CD1c-positive myeloid dendritic cell (primary cell): ENCODE data around the gene GMPR.
"Not testable (repeated sequence)": the region's sequence is repeated elsewhere in the genome, so short reads cannot be mapped to it uniquely, and the experiment has no call there.

Experiments used
- DNase-seq: peaks from one replicate; pipeline ENCODE4 v3.0.0-alpha.2; 2016; ENCODE audit errors: extremely low spot score

Gene GMPR

DNA sequence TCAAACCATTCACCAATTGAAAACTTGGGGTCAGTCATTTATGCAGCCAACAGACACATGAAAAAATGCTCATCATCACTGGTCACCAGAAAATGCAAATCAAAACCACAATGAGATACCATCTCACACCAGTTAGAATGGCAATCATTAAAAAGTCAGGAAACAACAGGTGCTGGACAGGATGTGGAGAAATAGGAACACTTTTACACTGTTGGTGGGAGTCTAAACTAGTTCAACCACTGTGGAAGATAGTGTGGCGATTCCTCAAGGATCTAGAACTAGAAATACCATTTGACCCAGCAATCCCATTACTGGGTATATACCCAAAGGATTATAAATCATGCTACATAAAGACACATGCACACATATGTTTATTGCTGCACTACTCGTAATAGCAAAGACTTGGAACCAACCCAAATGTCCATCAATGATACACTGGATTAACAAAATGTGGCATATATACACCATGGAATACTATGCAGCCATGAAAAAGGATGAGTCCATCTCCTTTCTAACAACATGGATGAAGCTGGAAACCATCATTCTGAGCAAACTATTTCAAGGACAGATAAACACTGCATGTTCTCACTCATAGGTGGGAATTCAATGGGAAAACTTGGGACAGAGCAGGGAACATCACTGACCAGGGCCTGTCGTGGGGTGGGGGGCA, 13.2 kb upstream of the GMPR start:
- DNase-seq, result not testable (repeated sequence)

DNA sequence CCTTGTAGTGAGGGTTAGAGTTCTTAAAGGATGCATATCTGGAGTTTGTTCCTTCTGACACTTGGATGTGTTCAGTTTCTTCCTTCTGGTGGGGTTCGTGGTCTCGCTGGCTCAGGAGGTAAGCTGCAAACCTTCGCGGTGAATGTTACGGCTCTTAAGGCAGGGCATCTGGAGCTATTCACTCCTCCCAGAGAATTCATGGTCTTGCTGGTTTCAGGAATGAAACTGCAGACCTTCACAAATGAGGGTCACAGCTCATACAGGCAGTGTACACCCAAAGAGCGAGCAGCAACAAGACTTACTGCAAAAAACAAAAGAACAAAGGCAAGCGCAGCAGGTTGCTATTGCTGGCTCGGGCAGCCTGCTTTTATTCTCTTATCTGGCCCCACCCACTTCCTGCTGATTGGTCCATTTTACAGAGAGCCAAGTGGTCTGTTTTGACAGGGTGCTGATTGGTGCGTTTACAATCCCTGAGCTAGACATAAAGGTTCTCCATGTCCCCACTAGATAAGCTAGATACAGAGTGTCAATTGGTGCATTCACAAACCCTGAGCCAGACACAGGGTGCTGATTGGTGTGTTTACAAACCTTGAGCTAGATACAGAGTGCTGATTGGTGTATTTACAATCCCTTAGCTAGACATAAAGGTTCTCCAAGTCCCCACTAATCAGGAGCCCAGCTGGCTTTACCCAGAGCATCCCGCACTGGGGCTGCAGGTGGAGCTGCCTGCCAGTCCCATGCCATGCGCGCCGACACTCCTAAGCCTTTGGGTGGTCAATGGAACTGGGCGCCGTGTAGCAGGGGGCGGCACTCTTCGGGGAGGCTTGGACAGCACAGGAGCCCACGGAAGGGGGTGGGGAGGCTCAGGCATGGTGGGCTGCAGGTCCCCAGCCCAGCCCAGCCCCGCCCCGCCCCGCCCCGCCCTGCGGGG, 12.0 kb upstream of the GMPR start:
- not testable (repeated sequence) for DNase-seq

DNA sequence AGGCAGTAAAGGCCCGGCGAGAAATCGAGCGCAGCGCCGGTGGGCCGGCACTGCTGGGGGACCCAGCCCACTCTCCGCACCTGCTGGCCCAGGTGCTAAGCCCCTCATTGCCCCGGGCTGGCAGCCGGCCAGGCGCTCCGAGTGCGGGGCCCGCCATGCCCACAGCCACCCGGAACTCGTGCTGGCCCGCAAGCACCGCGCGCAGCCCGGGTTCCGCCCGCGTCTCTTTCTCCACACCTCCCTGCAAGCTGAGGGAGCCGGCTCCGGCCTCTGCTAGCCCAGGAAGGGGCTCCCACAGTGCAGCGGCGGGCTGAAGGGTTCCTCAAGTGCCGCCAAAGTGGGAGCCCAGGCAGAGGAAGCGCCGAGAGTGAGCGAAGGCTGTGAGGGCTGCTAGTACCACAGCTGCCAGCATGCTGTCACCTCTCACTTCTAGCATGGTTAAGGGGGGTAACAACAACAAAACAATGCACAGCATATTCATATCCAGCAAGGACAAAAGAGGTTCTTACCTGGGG, 11.3 kb upstream of the GMPR start:
- DNase-seq, result no peak

DNA sequence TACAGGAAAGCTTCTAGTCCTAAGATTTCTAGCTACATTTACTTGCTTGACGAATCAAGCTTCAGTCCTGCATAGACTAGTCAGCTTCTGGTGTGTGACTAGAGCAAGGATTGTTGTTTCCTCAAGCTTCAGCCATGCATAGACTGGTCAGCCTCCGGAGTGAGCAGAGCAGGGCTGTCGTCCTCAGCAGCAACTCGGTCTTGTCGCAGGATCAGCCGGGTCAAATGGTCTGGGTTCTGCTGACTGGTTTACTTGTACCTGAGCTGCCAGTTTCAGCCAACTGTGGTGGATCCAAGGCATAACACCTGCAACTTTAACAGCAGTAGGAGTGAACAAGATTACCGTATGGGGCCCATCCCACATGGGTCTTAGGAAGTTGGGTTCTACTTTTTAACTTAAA, 10.8 kb upstream of the GMPR start:
- DNase-seq, result no peak

DNA sequence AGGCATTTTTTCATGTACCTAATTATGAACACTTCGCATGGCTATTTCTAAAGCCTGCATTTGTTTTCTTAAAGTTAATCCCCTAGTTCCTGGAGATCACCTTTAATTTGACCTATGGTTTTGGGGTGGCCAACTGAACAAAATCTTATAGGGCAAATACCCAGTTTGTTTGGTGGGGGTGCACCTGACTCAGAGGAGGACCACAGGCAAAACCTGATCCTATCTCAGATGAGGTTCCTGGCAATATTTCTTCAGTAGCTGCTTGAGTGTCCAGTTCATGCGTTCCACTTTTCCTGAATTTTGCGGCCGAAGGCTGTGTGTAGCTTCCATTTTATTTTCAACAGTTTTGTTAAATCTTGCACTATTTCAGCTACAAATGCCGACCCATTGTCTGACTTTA, 10.3 kb upstream of the GMPR start:
- no peak for DNase-seq

DNA sequence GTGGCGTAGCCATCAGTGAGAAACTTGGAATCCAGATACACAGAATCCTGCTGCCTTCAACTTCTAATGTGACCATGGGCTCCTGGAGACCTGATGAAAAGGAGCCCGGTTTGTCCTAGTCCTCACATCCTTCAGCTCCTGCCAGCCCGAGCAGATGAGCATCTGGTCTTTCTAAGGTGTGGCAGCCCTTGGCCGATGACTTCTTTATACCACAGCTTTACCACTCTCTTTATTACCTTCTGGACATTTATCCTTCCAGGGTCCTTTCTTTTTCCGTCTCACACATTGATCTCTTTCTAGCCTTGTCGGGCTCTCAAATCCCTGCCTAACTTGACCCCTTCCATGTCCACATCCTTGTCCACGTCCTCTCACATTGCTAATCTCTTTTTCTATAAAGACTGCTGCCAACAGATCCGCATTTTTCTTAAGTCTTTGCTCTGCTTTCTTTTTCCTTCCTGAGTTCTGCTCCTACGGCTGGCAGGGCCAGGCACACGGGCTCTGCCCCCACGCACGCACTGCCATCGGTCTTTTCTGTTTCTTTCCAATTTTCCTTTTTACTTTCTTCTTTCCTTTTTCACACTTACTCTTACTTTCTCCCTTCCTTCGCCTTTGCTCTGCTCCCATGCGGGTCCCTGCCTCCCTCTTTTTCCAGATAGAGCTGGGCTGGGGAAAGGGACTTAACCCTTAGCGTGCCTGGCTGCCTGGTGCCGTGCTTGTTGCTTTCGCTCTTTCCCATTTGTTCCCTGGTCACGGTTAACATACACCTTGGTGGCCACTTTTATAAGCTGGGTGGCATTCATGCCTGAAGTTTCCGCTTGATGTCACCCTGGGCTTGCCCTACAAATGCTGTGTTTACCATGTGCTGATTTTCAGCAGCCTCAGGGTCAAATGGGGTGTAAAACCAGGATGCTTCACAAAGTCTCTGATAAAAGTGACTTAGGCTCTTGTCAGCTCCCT, 9.4 kb upstream of the GMPR start:
- DNase-seq, result no peak

DNA sequence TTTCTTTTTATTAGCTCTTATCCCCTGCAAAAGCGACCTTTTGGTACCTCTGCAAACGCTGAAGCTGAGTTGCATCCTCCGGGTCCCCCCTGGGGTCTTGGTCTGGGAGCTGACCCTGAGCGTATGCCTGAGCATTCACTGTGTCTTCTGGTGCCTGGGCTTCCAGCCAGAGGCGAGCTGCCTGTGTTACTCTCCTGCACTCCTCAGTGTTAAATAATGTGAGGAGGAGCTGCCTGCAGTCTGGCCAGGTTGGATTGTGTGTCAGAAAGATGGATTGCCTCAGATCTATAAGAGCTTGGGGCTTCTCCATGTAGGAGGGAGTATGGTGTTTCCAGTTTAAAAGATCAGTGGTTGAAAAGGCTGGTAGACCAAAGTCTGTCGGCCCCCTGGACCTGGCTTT, 8.7 kb upstream of the GMPR start:
- no peak for DNase-seq

DNA sequence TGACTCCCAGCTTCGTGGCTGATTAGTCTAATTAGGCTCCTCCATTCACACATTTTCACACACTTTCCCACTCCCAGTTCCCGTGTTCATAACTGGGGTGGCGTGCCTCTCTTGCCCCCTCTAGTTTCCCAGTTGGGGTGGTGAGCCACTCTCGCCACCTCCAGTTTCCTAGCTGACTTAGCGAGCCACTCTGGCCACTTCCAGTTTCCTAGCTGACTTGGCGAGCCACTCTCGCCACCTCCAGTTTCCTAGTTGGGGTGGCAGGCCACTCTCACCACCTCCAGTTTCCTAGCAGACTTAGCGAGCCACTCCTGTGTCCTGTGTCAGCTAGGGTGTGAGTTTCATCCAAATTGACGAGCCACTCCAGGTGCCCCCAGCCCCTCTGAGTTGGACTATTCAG, 7.4 kb upstream of the GMPR start:
- peak; percentile 70 for DNase-seq

DNA sequence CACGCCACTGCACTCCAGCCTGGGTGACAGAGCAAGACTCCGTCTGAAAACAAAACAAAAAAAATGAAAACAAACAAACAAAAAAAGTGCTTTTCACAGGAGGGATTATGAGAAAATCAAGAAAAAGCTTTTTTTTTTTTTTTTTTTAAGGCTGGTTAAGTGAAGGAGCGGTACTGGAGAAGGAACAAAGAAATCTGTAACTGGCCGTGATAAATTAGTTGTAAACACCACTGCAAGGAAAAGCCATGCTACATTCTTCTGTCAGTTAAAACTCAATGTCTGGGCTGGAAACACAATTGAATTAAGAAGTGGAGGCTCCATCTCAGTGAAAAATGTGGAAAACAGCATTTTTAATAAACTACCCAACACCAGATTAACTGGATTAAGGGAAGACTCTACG, 6.3 kb upstream of the GMPR start:
- DNase-seq, result no peak

DNA sequence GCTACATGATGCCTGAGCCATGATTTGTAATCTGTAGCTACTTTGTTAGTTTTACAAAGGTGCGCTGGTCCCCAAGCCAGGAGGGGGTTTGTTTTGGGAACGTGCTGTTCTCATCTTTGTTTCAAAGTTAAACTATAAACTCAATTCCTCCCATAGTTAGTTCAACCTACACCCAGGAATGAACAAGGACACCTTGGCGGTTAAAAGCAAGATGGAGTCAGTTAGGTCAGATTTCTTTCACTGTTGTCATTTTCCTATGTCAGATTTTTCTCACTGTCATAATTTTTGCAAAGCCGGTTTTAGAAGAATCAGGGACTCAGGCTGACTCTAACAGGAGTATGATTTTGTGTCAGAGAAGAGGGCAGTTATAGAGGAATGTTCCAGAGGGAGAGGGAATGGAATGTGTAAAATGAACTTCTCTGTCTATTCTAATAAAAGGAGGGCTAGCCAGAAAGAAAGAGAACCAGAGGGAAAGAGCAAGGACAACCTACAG, 2.3 kb upstream of the GMPR start:
- no peak for DNase-seq

DNA sequence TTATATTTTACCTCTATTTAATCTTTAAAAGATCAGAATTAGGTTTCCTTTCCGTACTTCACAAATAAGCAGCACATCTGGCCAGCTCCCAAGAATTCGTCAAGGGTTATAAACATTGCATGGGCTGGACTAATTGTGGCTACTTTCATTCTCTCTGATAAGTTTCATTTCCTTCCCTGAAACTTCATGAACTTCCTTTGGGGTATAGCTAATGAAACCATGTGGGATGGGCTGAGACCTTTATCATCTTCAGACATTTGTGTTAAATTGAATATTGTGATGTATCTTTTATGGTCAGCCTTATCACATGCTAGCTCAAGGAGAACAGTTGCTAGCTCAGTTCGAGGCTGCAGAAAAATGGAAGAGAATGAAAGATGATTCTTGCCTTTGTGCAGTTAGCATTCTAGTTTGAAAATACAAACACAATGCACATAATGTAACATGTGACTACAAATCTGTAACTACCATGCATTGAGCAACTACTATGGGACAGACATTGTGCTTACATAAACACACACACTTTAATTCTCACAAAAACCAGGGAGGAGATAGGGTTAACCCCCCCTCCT, 1.7 kb upstream of the GMPR start:
- DNase-seq, result peak; percentile 89

DNA sequence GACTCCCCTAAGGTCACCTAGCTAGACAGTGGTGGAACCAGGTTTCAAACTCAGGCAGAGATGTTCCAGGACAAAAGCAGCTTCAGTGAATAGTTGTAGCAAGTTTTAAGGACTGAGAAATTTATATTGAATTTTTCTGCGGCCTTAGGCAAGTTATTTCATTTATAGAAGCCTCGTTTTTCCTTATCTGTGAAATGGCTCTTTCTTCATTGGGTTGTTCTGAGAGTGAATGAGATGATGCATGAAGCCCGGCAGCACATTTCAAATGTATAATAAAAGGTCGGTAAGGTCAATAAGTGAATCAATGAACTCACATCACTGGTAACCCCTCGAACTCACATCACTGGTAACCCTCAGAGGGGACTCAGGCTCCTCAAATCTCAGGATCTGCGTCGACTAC, 1.1 kb upstream of the GMPR start:
- DNase-seq, result no peak

DNA sequence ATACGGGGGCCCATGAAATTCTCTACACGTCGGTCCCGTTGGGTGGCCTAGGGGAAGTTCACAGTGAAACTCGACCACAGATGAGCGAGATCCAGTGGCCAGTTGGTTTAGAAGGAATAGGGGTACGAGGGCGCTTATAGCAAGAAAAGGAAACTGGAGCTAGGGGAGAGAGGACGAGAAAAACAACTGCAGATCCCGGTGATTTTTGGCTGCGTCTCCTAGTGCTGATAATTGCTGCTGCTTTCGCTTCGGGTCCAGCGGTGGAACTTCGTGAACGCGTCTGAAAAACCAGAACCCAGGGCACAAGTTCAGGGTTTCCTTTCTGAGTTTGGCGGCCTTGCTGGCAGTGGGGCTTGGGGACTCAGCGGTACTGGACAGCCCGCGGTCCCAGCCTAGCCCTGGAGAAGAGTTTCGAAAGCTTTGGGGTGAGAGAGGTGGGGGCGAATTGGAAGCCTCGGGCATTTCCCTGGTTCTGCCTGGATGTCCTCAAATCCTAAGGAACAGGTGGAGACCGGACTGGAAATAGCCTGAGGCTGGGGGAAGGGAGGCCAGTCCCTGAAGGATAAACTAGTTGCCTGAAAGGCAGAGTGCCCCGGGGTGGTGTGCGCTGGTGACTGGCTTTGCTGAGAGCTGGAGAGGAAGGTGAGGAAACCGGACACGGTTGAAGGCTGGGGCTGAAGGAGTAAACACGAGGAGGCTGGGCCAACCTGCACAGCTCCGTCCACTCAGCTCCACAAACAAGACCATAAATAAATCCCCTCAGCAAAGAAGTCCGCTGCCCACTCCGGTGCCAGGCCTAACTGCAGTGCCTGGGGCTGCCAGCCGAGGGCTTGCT, 793 bp downstream of the GMPR start:
- DNase-seq, result peak; percentile 54

DNA sequence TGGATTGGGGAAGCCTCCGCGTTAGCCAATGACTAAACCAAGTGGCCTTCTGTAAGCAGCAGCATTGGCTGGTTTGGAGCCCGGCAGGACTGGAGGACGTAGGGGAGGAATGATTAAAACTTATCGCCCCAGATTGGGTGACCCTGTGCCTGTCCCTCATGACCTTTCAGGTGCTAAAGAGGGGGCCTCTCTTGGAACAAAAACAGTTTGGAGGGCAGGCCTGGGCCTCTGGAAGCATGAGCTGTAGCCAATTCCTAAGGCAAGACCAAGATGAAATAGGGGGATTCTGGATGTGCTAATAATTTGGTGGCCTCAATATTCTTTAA, 1.4 kb downstream of the GMPR start:
- DNase-seq, result peak; percentile 79

DNA sequence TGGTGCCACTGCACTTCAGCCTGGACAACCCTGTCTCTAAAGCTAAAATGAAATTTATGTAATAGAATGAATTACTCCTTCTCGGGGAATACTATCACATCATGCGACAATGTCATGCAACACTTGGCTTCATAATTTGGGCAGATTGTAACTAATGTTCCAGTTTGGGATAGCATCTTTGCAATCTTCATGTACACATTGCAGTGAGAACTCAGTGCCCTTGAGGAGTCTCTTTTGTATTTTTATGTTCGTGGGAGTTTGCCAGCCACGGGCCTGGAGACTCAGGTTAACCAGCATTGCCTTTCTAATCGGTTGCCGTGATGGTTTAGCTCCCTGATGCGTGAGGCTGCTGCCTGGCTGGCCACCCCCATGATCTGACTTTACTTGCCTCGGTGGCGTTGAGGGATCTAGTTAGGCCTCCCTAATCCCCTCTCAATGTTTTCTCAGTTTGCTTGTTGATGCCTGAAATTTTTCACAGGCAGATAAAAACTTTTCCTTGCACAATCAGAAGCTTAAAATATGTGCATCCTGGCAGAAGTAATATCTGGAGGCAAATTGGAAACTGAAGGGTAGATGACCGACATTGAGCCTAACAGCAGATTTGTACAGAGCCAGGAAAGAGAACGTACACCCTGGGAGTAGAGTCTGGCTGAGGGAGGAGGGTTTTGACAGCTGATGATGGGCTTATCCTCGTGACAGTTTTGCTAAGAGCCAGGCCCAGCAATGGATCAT, 2.4 kb downstream of the GMPR start:
- no peak for DNase-seq

DNA sequence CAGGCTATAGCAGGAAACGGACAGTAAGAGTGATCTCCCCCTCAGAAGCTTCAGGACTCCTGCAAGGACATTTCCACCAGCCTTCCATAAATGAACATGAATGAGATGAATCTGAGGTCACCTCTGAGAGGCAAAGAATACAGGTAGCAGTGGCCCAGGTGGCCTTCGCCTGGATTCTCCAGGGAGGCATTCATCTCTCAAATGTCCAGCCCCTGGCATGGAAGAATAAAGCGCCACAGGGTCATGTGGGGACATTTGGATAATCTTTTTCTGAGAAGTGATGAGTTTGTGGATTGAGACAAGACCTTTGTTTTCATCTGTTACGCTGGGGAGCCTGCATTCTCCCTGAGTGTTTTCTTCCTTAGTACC, 2.9 kb downstream of the GMPR start:
- no peak for DNase-seq

DNA sequence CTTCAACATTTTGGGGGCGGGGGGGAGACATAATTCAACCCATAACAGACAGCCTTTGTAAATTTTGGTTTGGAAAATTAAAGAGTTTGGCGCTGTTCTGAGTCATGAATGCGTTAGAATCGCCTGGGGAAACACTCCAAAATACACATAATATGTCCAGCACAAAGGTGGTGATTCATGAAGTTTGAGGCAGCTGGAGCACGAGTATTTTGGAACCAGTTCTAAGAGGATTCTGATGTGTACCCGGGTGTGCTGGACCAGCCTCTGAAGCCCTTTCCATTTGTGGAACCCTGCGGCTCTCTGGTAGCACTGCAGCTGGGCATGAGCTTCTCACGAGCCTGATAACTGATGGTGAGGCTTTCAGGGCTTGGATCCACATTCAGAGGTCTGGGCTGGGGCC, 4.7 kb downstream of the GMPR start:
- DNase-seq, result no peak

DNA sequence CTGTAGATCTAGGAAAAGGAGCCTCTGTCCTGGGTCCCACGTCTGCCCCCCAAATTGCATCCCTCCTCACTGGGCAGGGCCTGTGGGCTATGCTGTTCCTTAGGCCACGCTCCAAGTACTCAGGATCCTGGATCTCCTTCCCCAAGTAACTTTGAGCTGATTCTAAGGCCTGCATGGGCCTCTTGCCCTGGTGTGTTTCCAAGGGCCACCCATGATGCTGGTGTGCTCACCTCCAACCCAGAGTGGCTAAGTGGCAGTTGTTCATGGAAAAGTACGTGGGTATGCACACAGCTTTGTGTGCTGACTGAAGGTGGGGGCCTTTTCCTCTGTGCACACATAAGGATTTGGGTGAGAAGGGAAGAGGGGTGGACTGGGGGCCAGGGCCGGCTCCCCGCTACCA, 5.3 kb downstream of the GMPR start:
- DNase-seq, result no peak

DNA sequence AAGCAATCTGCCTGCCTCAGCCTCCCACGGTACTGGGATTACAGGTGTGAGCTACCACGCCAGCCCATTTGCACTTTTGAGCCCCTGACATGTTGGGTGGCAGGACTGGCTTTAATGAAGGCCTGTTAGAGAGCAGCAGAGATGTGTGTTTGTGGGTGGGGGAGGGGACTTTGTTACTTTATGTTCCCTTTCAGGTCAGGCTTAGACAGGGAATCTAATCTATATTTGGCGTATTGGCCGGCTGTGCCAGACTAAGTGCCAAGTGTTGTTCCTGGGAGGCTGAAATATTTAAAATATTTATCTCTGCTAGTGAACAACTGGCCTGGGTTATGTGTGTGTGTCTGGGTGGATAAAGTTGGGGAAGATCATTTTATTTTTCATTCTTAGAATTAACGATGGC, 6.1 kb downstream of the GMPR start:
- no peak for DNase-seq

DNA sequence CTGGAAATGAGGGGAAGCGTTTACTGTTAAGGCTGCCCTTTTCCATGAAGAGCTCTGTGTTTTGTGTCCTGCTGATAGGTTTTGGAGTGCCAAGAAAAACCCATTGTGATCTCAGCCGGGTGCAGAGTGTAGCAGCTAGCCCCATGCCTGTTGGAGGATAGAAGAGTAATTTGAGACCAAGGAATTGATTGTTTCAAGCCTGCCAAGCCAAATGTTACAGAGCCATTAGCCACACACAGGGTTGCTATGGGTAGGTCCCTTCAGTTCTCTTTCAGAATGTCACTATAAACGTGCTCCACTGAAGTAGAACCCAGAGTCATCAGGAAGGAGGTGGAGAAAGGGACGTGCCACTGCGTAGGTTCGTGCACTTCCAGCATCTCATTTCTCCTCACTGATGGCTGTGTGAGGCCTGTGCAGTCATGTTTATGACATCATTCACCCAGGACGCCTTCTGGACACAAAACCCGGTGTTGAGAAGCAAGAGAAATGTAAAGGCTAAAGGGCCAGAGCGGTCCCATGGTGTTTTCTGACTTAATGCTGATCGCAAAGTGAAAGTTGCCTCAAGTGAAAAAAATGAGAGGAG, 6.6 kb downstream of the GMPR start:
- DNase-seq, result no peak
